HepG2 (cell line): ENCODE measurements around the gene CACNA2D3. TPM values are rescaled to one million over a fixed set of nuclear protein-coding genes. Genes with fewer than 3 reads are reported as not detected.

ENCODE experiments used
- ATAC-seq: fragments of 200-7000 bp; cut with Tn5 transposase; 3 replicates; pipeline ENCODE4 v1.9.1; 2020; ENCODE audit warnings: mild to moderate bottlenecking, moderate library complexity
- BruUV-seq: library from RNA; stranded (reverse); fragments of 400-500 nt; replicated peaks from 2 replicates; lab custom pipeline; 2021; lab: Mats Ljungman, UMichigan
- CTCF ChIA-PET: fragments of 300-600 bp; formaldehyde crosslinking; extraction: SDS; loops from one replicate; lab custom pipeline; 2021; ENCODE audit warnings: low total read pairs, inconsistent platforms, low intra/inter-chr PET ratio; lab: Yijun Ruan, JAX
- POLR2A ChIA-PET: fragments of 350-600 bp; sonication (Branson Sonifier 250); formaldehyde crosslinking; loops from one replicate; lab custom pipeline; 2020; ENCODE audit warnings: antibody characterized with exemption, inconsistent platforms; lab: Yijun Ruan, JAX
- DNase-seq: peaks from one replicate; pipeline ENCODE4 v3.0.0-alpha.2; 2015; ENCODE audit warnings: low spot score
- FAIRE-seq: peaks from 3 replicates; lab custom pipeline; 2011; peaks lifted over from hg19 to GRCh38; lab: Jason Lieb, UNC
- H2AFZ ChIP-seq: one replicate; pipeline ENCODE4 v1.6.1; 2011; ENCODE audit warnings: low read length, inconsistent platforms
- H3K27ac ChIP-seq: fragments of 300-600 bp; 3 replicates; pipeline ENCODE4 v1.8.0; 2011; ENCODE audit warnings: mixed run types, mild to moderate bottlenecking, mixed read lengths, low read length, inconsistent platforms; ENCODE audit not compliant: insufficient read depth; ENCODE audit errors: extremely low read length
- H3K27me3 ChIP-seq, 2 experiments: fragments of 200-600 bp in 1 of 2; 2 replicates in 1 of 2; 3 replicates in 1 of 2; pipeline versions ENCODE4 v1.6.0 to v1.8.0; 2011; ENCODE audit warnings: low read length in 2 of 2, mild to moderate bottlenecking in 2 of 2, moderate library complexity in 2 of 2, inconsistent platforms in 1 of 2; ENCODE audit not compliant: insufficient read depth in 2 of 2, control insufficient read depth in 1 of 2
- H3K36me3 ChIP-seq, 2 experiments: fragments of 200-600 bp in 1 of 2; replicated peaks in 1 of 2; 2 replicates in 1 of 2; 3 replicates in 1 of 2; pipeline versions ENCODE4 v1.5.1 to v1.8.0; 2011; ENCODE audit warnings: low read length in 2 of 2, inconsistent platforms in 1 of 2; ENCODE audit not compliant: insufficient read depth in 2 of 2, control insufficient read depth in 1 of 2
- H3K4me1 ChIP-seq: 2 replicates; pipeline ENCODE4 v1.5.1; 2012; ENCODE audit warnings: low read length, inconsistent platforms; ENCODE audit not compliant: insufficient read depth
- H3K4me2 ChIP-seq: 2 replicates; pipeline ENCODE4 v1.6.0; 2011; ENCODE audit warnings: low read depth, low read length, inconsistent platforms
- H3K4me3 ChIP-seq, 3 experiments: fragments of 200-600 bp in 1 of 3; sonication (generic), shearing (Covaris generic) in 1 of 3; replicated peaks in 1 of 3; 2 replicates each; pipeline ENCODE4 v1.5.1; 2011 to 2016; ENCODE audit warnings: low read length in 3 of 3, inconsistent platforms in 2 of 3, low read depth in 2 of 3, mild to moderate bottlenecking in 2 of 3, control low read depth in 1 of 3, mixed read lengths in 1 of 3; ENCODE audit not compliant: insufficient read depth in 1 of 3
- H3K79me2 ChIP-seq: one replicate; pipeline ENCODE4 v1.6.1; 2011; ENCODE audit warnings: low read length, inconsistent platforms; ENCODE audit not compliant: insufficient read depth
- H3K9ac ChIP-seq: 2 replicates; pipeline ENCODE4 v1.6.0; 2011; ENCODE audit warnings: mild to moderate bottlenecking, low read depth, low read length, inconsistent platforms; ENCODE audit not compliant: insufficient read depth
- H3K9me3 ChIP-seq: 2 replicates; pipeline ENCODE4 v1.5.1; 2012; ENCODE audit warnings: mild to moderate bottlenecking, low read length
- H4K20me1 ChIP-seq: 2 replicates; pipeline ENCODE4 v1.6.0; 2011; ENCODE audit warnings: inconsistent platforms, mild to moderate bottlenecking, low read length, moderate library complexity; ENCODE audit not compliant: insufficient read depth
- CENPT ChIP-seq: sonication (generic); formaldehyde crosslinking; IDR thresholded peaks from 2 replicates; pipeline ENCODE4 v1.8.0; 2022; ENCODE audit warnings: low read depth, mild to moderate bottlenecking, moderate library complexity, missing genetic modification reagents
- DDIT3 ChIP-seq: sonication (generic); formaldehyde crosslinking; IDR thresholded peaks from 2 replicates; pipeline ENCODE4 v1.4.0; 2020; ENCODE audit warnings: mild to moderate bottlenecking, missing genetic modification reagents
- EHMT2 ChIP-seq: fragments of 200-600 bp; sonication (generic); IDR thresholded peaks from 2 replicates; pipeline ENCODE4 v1.7.0; 2017; ENCODE audit warnings: antibody characterized with exemption, low read depth, low read length, borderline replicate concordance
- GMEB1 ChIP-seq: sonication (generic); formaldehyde crosslinking; IDR thresholded peaks from 2 replicates; pipeline ENCODE4 v1.5.1; 2020; ENCODE audit warnings: missing genetic modification reagents, mild to moderate bottlenecking, borderline replicate concordance
- HNRNPL ChIP-seq: fragments of 200-400 bp; formaldehyde crosslinking; IDR thresholded peaks from 2 replicates; pipeline ENCODE4 v1.6.1; 2017; ENCODE audit warnings: mild to moderate bottlenecking, low read depth, low read length
- MED1 ChIP-seq: sonication (generic); formaldehyde crosslinking; IDR thresholded peaks from 2 replicates; pipeline ENCODE4 v1.4.0; 2020; ENCODE audit warnings: missing genetic modification reagents
- PAF1 ChIP-seq: IDR thresholded peaks from 2 replicates; pipeline ENCODE4 v1.6.1; 2016; ENCODE audit warnings: missing genetic modification reagents, missing compliant biosample characterization
- PPARG ChIP-seq: conservative IDR thresholded peaks from 2 replicates; pipeline ENCODE4 v1.6.1; 2016; ENCODE audit warnings: missing biosample characterization, missing genetic modification reagents
- SOX5 ChIP-seq: IDR thresholded peaks from 2 replicates; pipeline ENCODE4 v1.6.1; 2016; ENCODE audit warnings: borderline replicate concordance
- STAT6 ChIP-seq: sonication (generic); formaldehyde crosslinking; IDR thresholded peaks from 2 replicates; pipeline ENCODE4 v1.4.0; 2020; ENCODE audit warnings: missing genetic modification reagents, mild to moderate bottlenecking, borderline replicate concordance
- ZC3H13 ChIP-seq: sonication (generic); formaldehyde crosslinking; IDR thresholded peaks from 2 replicates; pipeline ENCODE4 v1.8.1; 2023; ENCODE audit warnings: mild to moderate bottlenecking, missing genetic modification reagents, moderate library complexity
- ZEB1 ChIP-seq: IDR thresholded peaks from 2 replicates; pipeline ENCODE4 v1.6.1; 2012; ENCODE audit warnings: mild to moderate bottlenecking, low read depth, inconsistent platforms; ENCODE audit not compliant: insufficient replicate concordance
- ZFP91 ChIP-seq: sonication (generic); formaldehyde crosslinking; IDR thresholded peaks from 2 replicates; pipeline ENCODE4 v1.9.0; 2022; ENCODE audit warnings: missing genetic modification reagents, mild to moderate bottlenecking, borderline replicate concordance
- ZNF234 ChIP-seq: sonication (generic); formaldehyde crosslinking; conservative IDR thresholded peaks from 2 replicates; pipeline ENCODE4 v1.5.1; 2020; ENCODE audit warnings: mild to moderate bottlenecking, missing genetic modification reagents
- ZNF235 ChIP-seq: sonication (generic); formaldehyde crosslinking; IDR thresholded peaks from 2 replicates; pipeline ENCODE4 v1.8.1; 2023; ENCODE audit warnings: mild to moderate bottlenecking, missing genetic modification reagents, borderline replicate concordance
- ZNF431 ChIP-seq: sonication (generic); formaldehyde crosslinking; IDR thresholded peaks from 2 replicates; pipeline ENCODE4 v1.9.0; 2022; ENCODE audit warnings: missing genetic modification reagents, low read depth, mild to moderate bottlenecking, borderline replicate concordance
- ZNF629 ChIP-seq: sonication (generic); formaldehyde crosslinking; conservative IDR thresholded peaks from 2 replicates; pipeline ENCODE4 v1.5.0; 2020; ENCODE audit warnings: missing genetic modification reagents
- ZNF644 ChIP-seq: IDR thresholded peaks from 2 replicates; pipeline ENCODE4 v1.6.1; 2016; ENCODE audit warnings: low read depth
- ZNF780A ChIP-seq: sonication (generic); formaldehyde crosslinking; IDR thresholded peaks from 2 replicates; pipeline ENCODE4 v1.8.0; 2022; ENCODE audit warnings: mild to moderate bottlenecking, missing genetic modification reagents, moderate library complexity
- ZNF788 ChIP-seq: sonication (generic); formaldehyde crosslinking; IDR thresholded peaks from 2 replicates; pipeline ENCODE4 v1.5.0; 2020; ENCODE audit warnings: mild to moderate bottlenecking, missing genetic modification reagents, borderline replicate concordance
- WGBS: methylation state at CpG from one replicate; pipeline ENCODE4 v1.1.6; 2017; ENCODE audit warnings: low lambda C conversion rate; 5-methylcytosine and 5-hydroxymethylcytosine counted together
- in situ Hi-C: cut with HindIII; loops from 2 replicates; pipeline ENCODE4 v1.10.0; 2017; ENCODE audit warnings: low pct_unique_long_range_greater_than_20kb; ENCODE audit not compliant: extremely low pct_ligation_motif_present
- intact Hi-C: fragments of 100-400 bp; cut with micrococcal nuclease; formaldehyde crosslinking; loops from one replicate; pipeline ENCODE4 v1.10.0; 2022; ENCODE audit not compliant: unreplicated experiment
- polyA plus RNA-seq, 8 experiments: library from polyadenylated mRNA; depleted of rRNA in 3 of 8; stranded (reverse) in 7 of 8; unstranded in 1 of 8; fragments of >200 nt; fragmentation: Illumina TruSeq in 4 of 8; extraction: Trizol in 4 of 8; gene quantifications; 2 replicates each; pipeline versions ENCODE4 v1.2.1 to v1.2.3, GENCODE V29; 2011 to 2016; ENCODE audit warnings: low read depth in 4 of 8, missing spikeins in 1 of 8, mixed read lengths in 1 of 8; ENCODE audit not compliant: insufficient read depth in 1 of 8
- total RNA-seq, 5 experiments: library from RNA; depleted of rRNA; stranded (reverse); fragments of >200 nt; fragmentation: Illumina TruSeq; extraction: Trizol; gene quantifications; 2 replicates each; pipeline ENCODE4 v1.2.3, GENCODE V29; 2016; ENCODE audit warnings: low read depth in 1 of 5

The CACNA2D3 gene
- total and polyA plus RNA-seq, 2 of the 13 experiments (the other 11 are each of a cell fraction or from before 2014, with no cell fraction given), result not detected

- in situ Hi-C loops (no loop called here), intact Hi-C loops (loop anchor here (10.0 kb wide), 1 partner anchor 155 kb away; no protein-coding TSS in a partner anchor)
- POLR2A ChIA-PET, result no interaction called here
- Histone ChIP-seq H3K4me3 (no peak overlapping the region), H3K9me3 (no peaks in the 10 kb centered on the region), H4K20me1 (no peaks in the 10 kb centered on the region; the same call in 1 of the 2 replicates), H3K36me3 (no peaks in the 10 kb centered on the region), H2AFZ (no peak overlapping the region), H3K27me3 (peaks cover 0 to 9% of the 10 kb centered on the region in 2 experiments; a peak in 2 of 5 replicates), H3K9ac (no peak overlapping the region), H3K4me1 (peaks cover 8% of the 10 kb centered on the region; the same call in 1 of the 2 replicates), H3K79me2 (no peaks in the 10 kb centered on the region), H3K27ac (no peak overlapping the region), H3K4me2 (no peak overlapping the region)
- ATAC-seq (no peak), DNase-seq (no peak), FAIRE-seq (no peak)
- CTCF ChIA-PET, result no interaction called here
- TF ChIP-seq GMEB1 (CRISPR knock-in tag) (no peak), HNRNPL (no peak), ZNF234 (CRISPR knock-in tag) (no peak), DDIT3 (CRISPR knock-in tag) (no peak), SOX5 (CRISPR knock-in tag) (no peak), ZNF629 (CRISPR knock-in tag) (no peak), ZNF644 (no peak), ZEB1 (no peak), ZNF431 (CRISPR knock-in tag) (no peak), ZNF780A (CRISPR knock-in tag) (no peak), EHMT2 (no peak), ZFP91 (no peak), MED1 (no peak), ZC3H13 (CRISPR knock-in tag) (no peak), PAF1 (CRISPR knock-in tag) (no peak), ZNF788 (CRISPR knock-in tag) (no peak), PPARG (CRISPR knock-in tag) (no peak), CENPT (CRISPR knock-in tag) (no peak), STAT6 (CRISPR knock-in tag) (no peak), ZNF235 (CRISPR knock-in tag) (no peak)
- 31% methylated on average over 4 of the region's 4 CpGs for WGBS
- no TSS peak for BruUV-seq
These were observed 17.3 kb downstream of the CACNA2D3 start for GRCh38 chr3:54139630-54140029.
